K562 (cell line): Measurements from ENCODE around the gene PANK2. TPM values are rescaled to one million over a fixed set of nuclear protein-coding genes. Genes with fewer than 3 reads are reported as not detected.

Source experiments
- ATAC-seq: fragments of 200-7000 bp; cut with Tn5 transposase; 3 replicates; pipeline ENCODE4 v1.9.1; 2020; ENCODE audit warnings: moderate library complexity
- BruUV-seq: library from RNA; stranded (reverse); fragments of 400-500 nt; replicated peaks from 2 replicates; lab custom pipeline; 2021; lab: Mats Ljungman, UMichigan
- CTCF ChIA-PET: fragments of 300-600 bp; formaldehyde crosslinking; extraction: SDS; loops from one replicate; lab custom pipeline; 2021; ENCODE audit warnings: low intra/inter-chr PET ratio; lab: Yijun Ruan, JAX
- POLR2A ChIA-PET: fragments of 300-600, 350-650 bp; sonication (Branson Sonifier 250); formaldehyde crosslinking; extraction: SDS; loops from one replicate; lab custom pipeline; 2021; ENCODE audit warnings: antibody characterized with exemption, inconsistent platforms; lab: Yijun Ruan, JAX
- DNase-seq, 4 experiments: peaks; one replicate each; pipeline versions ENCODE4 v3.0.0 to v3.0.0-alpha.2; 2011 to 2018; ENCODE audit warnings: low spot score in 3 of 4, mixed read lengths in 3 of 4; ENCODE audit errors: extremely low read depth in 1 of 4
- FAIRE-seq: peaks from 2 replicates; lab custom pipeline; 2011; peaks lifted over from hg19 to GRCh38; lab: Jason Lieb, UNC
- H2AFZ ChIP-seq: 2 replicates; pipeline ENCODE4 v1.6.0; 2011; ENCODE audit warnings: low read depth, low read length, control low read depth, inconsistent platforms
- H3K27ac ChIP-seq: fragments of 200-600 bp; 3 replicates; pipeline ENCODE4 v1.8.0; 2011; ENCODE audit warnings: low read depth, mild to moderate bottlenecking, control low read depth, inconsistent platforms, low read length, moderate library complexity, mixed read lengths; ENCODE audit errors: extremely low read depth
- H3K27me3 ChIP-seq, 2 experiments: fragments of 300-600 bp in 1 of 2; 2 replicates in 1 of 2; 3 replicates in 1 of 2; pipeline versions ENCODE4 v1.6.0 to v1.8.0; 2011; ENCODE audit warnings: inconsistent platforms in 2 of 2, low read length in 2 of 2, mild to moderate bottlenecking in 1 of 2, mixed read lengths in 1 of 2, moderate library complexity in 1 of 2; ENCODE audit not compliant: control insufficient read depth in 2 of 2, insufficient read depth in 2 of 2
- H3K36me3 ChIP-seq: fragments of 300-600 bp; 3 replicates; pipeline ENCODE4 v1.8.0; 2011; ENCODE audit warnings: mild to moderate bottlenecking, low read length, inconsistent platforms; ENCODE audit not compliant: control insufficient read depth, insufficient read depth
- H3K4me1 ChIP-seq, 2 experiments: fragments of 200-600 bp in 1 of 2; replicated peaks in 1 of 2; 2 replicates in 1 of 2; 3 replicates in 1 of 2; pipeline versions ENCODE4 v1.5.1 to v1.8.0; 2011; ENCODE audit warnings: inconsistent platforms in 2 of 2, low read length in 2 of 2, mild to moderate bottlenecking in 1 of 2, mixed read lengths in 1 of 2, moderate library complexity in 1 of 2; ENCODE audit not compliant: control insufficient read depth in 2 of 2, insufficient read depth in 2 of 2
- H3K4me2 ChIP-seq: 2 replicates; pipeline ENCODE4 v1.6.1; 2011; ENCODE audit warnings: low read length, control low read depth, inconsistent platforms, mixed read lengths; ENCODE audit not compliant: insufficient read depth
- H3K4me3 ChIP-seq: fragments of 200-600 bp; sonication (generic), shearing (Covaris generic); 2 replicates; pipeline ENCODE4 v1.5.1; 2016; ENCODE audit warnings: control low read depth, inconsistent platforms
- H3K79me2 ChIP-seq: fragments of 200-600 bp; 3 replicates; pipeline ENCODE4 v1.8.0; 2011; ENCODE audit warnings: low read length, inconsistent platforms; ENCODE audit not compliant: control insufficient read depth, insufficient read depth
- H3K9ac ChIP-seq, 2 experiments: 2 replicates each; pipeline versions ENCODE4 v1.6.0 to v1.6.1; 2011; ENCODE audit warnings: low read depth in 2 of 2, low read length in 2 of 2, control low read depth in 1 of 2, inconsistent platforms in 1 of 2, mild to moderate bottlenecking in 1 of 2, mixed read lengths in 1 of 2; ENCODE audit not compliant: insufficient read depth in 1 of 2
- H3K9me1 ChIP-seq: one replicate; pipeline ENCODE4 v1.6.0; 2011; ENCODE audit warnings: inconsistent platforms, mild to moderate bottlenecking, low read length, moderate library complexity; ENCODE audit not compliant: control insufficient read depth, insufficient read depth
- H3K9me3 ChIP-seq: replicated peaks from 2 replicates; pipeline ENCODE4 v1.5.1; 2011; ENCODE audit warnings: low read depth, low read length, inconsistent platforms; ENCODE audit not compliant: control insufficient read depth, insufficient read depth
- H4K20me1 ChIP-seq: replicated peaks from 2 replicates; pipeline ENCODE4 v1.6.1; 2011; ENCODE audit warnings: low read length, inconsistent platforms, mixed read lengths; ENCODE audit not compliant: control insufficient read depth, insufficient read depth
- FOXA3 ChIP-seq, 2 experiments: fragments of 450-650 bp in 1 of 2; sonication (generic) in 1 of 2; formaldehyde crosslinking; IDR thresholded peaks in 1 of 2; conservative IDR thresholded peaks in 1 of 2; 2 replicates each; pipeline versions ENCODE4 v1.4.0 to v1.8.0; 2020 to 2022; ENCODE audit warnings: mild to moderate bottlenecking in 2 of 2, missing genetic modification reagents in 1 of 2
- KDM5B ChIP-seq: fragments of 200-600 bp; sonication (generic); IDR thresholded peaks from 2 replicates; pipeline ENCODE4 v1.6.1; 2012; ENCODE audit warnings: low read depth, mild to moderate bottlenecking, moderate library complexity, low read length, control low read depth, inconsistent platforms; ENCODE audit not compliant: insufficient replicate concordance
- LEF1 ChIP-seq: fragments of 450-650 bp; IDR thresholded peaks from 2 replicates; pipeline ENCODE4 v1.6.1; 2016; ENCODE audit warnings: mild to moderate bottlenecking
- NFIX ChIP-seq: fragments of 250-450 bp; sonication (Bioruptor Pico); IDR thresholded peaks from 2 replicates; pipeline ENCODE4 v1.4.0; 2020; ENCODE audit warnings: low read depth, mild to moderate bottlenecking, moderate library complexity
- POLR2AphosphoS5 ChIP-seq: IDR thresholded peaks from 2 replicates; pipeline ENCODE4 v1.6.1; 2011; ENCODE audit warnings: mild to moderate bottlenecking, low read depth, low read length, moderate library complexity; ENCODE audit not compliant: control insufficient read depth, insufficient read depth
- POLR2G ChIP-seq: fragments of 200-400 bp; formaldehyde crosslinking; IDR thresholded peaks from 2 replicates; pipeline ENCODE4 v1.6.1; 2017; ENCODE audit warnings: low read depth, mild to moderate bottlenecking, antibody characterized with exemption, low read length, moderate library complexity
- RBM22 ChIP-seq: fragments of 200-400 bp; formaldehyde crosslinking; IDR thresholded peaks from 2 replicates; pipeline ENCODE4 v1.6.1; 2018; ENCODE audit warnings: low read length, low read depth; ENCODE audit not compliant: poor library complexity, severe bottlenecking
- STAT5B ChIP-seq: fragments of 250-450 bp; sonication (Bioruptor Pico); IDR thresholded peaks from 2 replicates; pipeline ENCODE4 v1.8.0; 2021; ENCODE audit warnings: mild to moderate bottlenecking, inconsistent platforms
- TFAP4 ChIP-seq: sonication (generic); formaldehyde crosslinking; IDR thresholded peaks from 2 replicates; pipeline ENCODE4 v1.8.0; 2022; ENCODE audit warnings: missing genetic modification reagents, mild to moderate bottlenecking, moderate library complexity, borderline replicate concordance
- THAP12 ChIP-seq: fragments of 250-450 bp; sonication (Bioruptor Pico); IDR thresholded peaks from 2 replicates; pipeline ENCODE4 v1.9.0; 2021; ENCODE audit warnings: mild to moderate bottlenecking, inconsistent platforms
- ZKSCAN1 ChIP-seq: fragments of 150-350 bp; IDR thresholded peaks from 2 replicates; pipeline ENCODE4 v1.6.1; 2016; ENCODE audit warnings: low read depth, low read length
- ZNF316 ChIP-seq: fragments of 450-650 bp; IDR thresholded peaks from 2 replicates; pipeline ENCODE4 v1.6.1; 2016
- WGBS: fragments of 100-300 bp; shearing (Covaris generic); methylation state at CpG from one replicate; pipeline ENCODE4 v1.1.6; 2016; ENCODE audit warnings: low coverage, mixed read lengths; ENCODE audit not compliant: insufficient coverage; ENCODE audit errors: missing lambda C conversion rate; 5-methylcytosine and 5-hydroxymethylcytosine counted together
- in situ Hi-C: fragments of 300-500 bp; cut with MboI; formaldehyde crosslinking; loops from 4 replicates; pipeline ENCODE4 v1.15.0; 2018; ENCODE audit warnings: inconsistent platforms, mixed read lengths
- intact Hi-C: fragments of 100-400 bp; cut with micrococcal nuclease; formaldehyde crosslinking; loops from 2 replicates; pipeline ENCODE4 v1.14.2; 2022
- polyA plus RNA-seq, 8 experiments: library from polyadenylated mRNA; depleted of rRNA in 4 of 8; stranded (reverse) in 5 of 8; unstranded in 3 of 8; fragments of >200 nt; fragmentation: Nextera tagmentation in 2 of 8; fragmentation: Illumina TruSeq in 1 of 8; extraction: Ambion mirVana in 2 of 8; extraction: Trizol in 1 of 8; gene quantifications; 2 replicates each; pipeline versions ENCODE4 v1.2.1 to v1.2.3, GENCODE V29; 2011 to 2014; ENCODE audit warnings: inconsistent platforms in 1 of 8, missing spikeins in 1 of 8
- total RNA-seq, 7 experiments: library from RNA; depleted of rRNA in 6 of 7; stranded (reverse); fragments of >200 nt in 6 of 7; fragmentation: Illumina TruSeq in 2 of 7; extraction: Trizol in 2 of 7; gene quantifications; 2 replicates each; pipeline versions ENCODE4 v1.2.1 to v1.2.3, GENCODE V29; 2011 to 2021; ENCODE audit warnings: low replicate concordance in 1 of 7
- TF ChIP-seq, protein P1 (sequence below): sonication (generic); formaldehyde crosslinking; IDR thresholded peaks from 2 replicates; pipeline ENCODE4 v1.8.1; 2023; ENCODE audit warnings: mild to moderate bottlenecking, missing genetic modification reagents, moderate library complexity
- TF ChIP-seq, protein P2 (sequence below): sonication (generic); formaldehyde crosslinking; IDR thresholded peaks from 2 replicates; pipeline ENCODE4 v1.9.0; 2022; ENCODE audit warnings: mild to moderate bottlenecking, missing genetic modification reagents

The PANK2 gene
- total and polyA plus RNA-seq, 9 of the 15 experiments (the other 6 are each of a cell fraction or from before 2014, with no cell fraction given) = 14.9 to 43.5 (median 31.4) TPM

- TF ChIP-seq FOXA3 (CRISPR knock-in tag; conservative IDR thresholded peaks at IDR 0.05 in 1 of 2, IDR thresholded peaks at IDR 0.05 in 1 of 2) (no peak), ZKSCAN1 (no peak)
- TF ChIP-seq, protein P1, sequence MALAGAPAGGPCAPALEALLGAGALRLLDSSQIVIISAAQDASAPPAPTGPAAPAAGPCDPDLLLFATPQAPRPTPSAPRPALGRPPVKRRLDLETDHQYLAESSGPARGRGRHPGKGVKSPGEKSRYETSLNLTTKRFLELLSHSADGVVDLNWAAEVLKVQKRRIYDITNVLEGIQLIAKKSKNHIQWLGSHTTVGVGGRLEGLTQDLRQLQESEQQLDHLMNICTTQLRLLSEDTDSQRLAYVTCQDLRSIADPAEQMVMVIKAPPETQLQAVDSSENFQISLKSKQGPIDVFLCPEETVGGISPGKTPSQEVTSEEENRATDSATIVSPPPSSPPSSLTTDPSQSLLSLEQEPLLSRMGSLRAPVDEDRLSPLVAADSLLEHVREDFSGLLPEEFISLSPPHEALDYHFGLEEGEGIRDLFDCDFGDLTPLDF = no peak
These were observed 34.6 kb downstream of the PANK2 start (continued) for GRCh38 chr20:3923818-3924217.

- DNase-seq (no peak), ATAC-seq (no peak)
- POLR2A ChIA-PET = interaction anchor here (0.6 to 2.5 kb wide), 2 partner anchors 102 to 150 kb away, joined by 4 to 8 read pairs; no protein-coding TSS in a partner anchor
- TF ChIP-seq, protein P2, sequence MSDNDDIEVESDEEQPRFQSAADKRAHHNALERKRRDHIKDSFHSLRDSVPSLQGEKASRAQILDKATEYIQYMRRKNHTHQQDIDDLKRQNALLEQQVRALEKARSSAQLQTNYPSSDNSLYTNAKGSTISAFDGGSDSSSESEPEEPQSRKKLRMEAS (CRISPR knock-in tag) = 0 out of 2 replicates have a peak, but pooled peaks have one; percentile 15
- TF ChIP-seq POLR2G (peak; percentile 54), POLR2AphosphoS5 (0 out of 2 replicates have a peak, but pooled peaks have one; percentile 29), STAT5B (CRISPR knock-in tag) (no peak), LEF1 (no peak), ZNF316 (no peak), RBM22 (peak; percentile 81), THAP12 (CRISPR knock-in tag) (no peak), TFAP4 (0 out of 2 replicates have a peak, but pooled peaks have one; percentile 48), NFIX (CRISPR knock-in tag) (no peak), KDM5B (no peak)
These were observed 35.3 kb downstream of the PANK2 start for GRCh38 chr20:3924304-3925112.

More at GRCh38 chr20:3924304-3925112, 35.3 kb downstream of the PANK2 start:
- peaks cover 11 to 22% of the 10 kb centered on the region in 2 experiments; a peak in 4 of 5 replicates for H3K4me1 ChIP-seq
- no peaks in the 10 kb centered on the region for H3K27me3 ChIP-seq
- no peak overlapping the region for H3K4me2 ChIP-seq
- peaks cover 18% of the 10 kb centered on the region; the same call in 1 of the 2 replicates for H4K20me1 ChIP-seq
- peaks cover 49% of the 10 kb centered on the region for H3K36me3 ChIP-seq
- no peaks in the 10 kb centered on the region for H3K9me1 ChIP-seq
- H3K27ac ChIP-seq = no peak overlapping the region
- H3K79me2 ChIP-seq = peaks cover 7% of the 10 kb centered on the region
- H3K9ac ChIP-seq = peak overlapping the region in 1 of 2 experiments; percentile 80; a peak in 2 of 4 replicates
- H3K4me3 ChIP-seq = no peak overlapping the region
- no peaks in the 10 kb centered on the region for H3K9me3 ChIP-seq
- intact Hi-C loops = loop anchor here (5.0 to 10.0 kb wide), 2 partner anchors 88 to 270 kb away; no protein-coding TSS in a partner anchor
- in situ Hi-C loops = no loop called here
- FAIRE-seq = no peak
- BruUV-seq = no TSS peak
- H2AFZ ChIP-seq = no peak overlapping the region
- 74% methylated on average over 10 of the region's 13 CpGs for WGBS
- CTCF ChIA-PET = no interaction called here
